Measurements from ENCODE around the gene NRP1.

The NRP1 gene

GRCh38 chr10:33243703-33244102, 90.8 kb downstream of the NRP1 start:
- ATAC-seq (ENCODE audit: low read depth): no peak
- no peak for TF ChIP-seq CTCF (IDR thresholded peaks at IDR 0.05; ENCODE audit: poor library complexity, severe bottlenecking)
- H3K36me3 ChIP-seq (ENCODE audit: low read depth): peaks cover 78% of the 10 kb centered on the region
- no peaks in the 10 kb centered on the region for H3K9me3 ChIP-seq (ENCODE audit: severe bottlenecking)
- H3K27me3 ChIP-seq (ENCODE audit: insufficient read depth, poor library complexity, severe bottlenecking): no peaks in the 10 kb centered on the region
- no peak overlapping the region for H3K4me3 ChIP-seq (ENCODE audit: severe bottlenecking)
- H3K27ac ChIP-seq (ENCODE audit: poor library complexity, severe bottlenecking): no peak overlapping the region
- H3K4me1 ChIP-seq (ENCODE audit: insufficient read depth, poor library complexity, severe bottlenecking): peaks cover 18% of the 10 kb centered on the region
- DNase-seq (ENCODE audit: low spot score): no peak

GRCh38 chr10:33242931-33243330, 91.5 kb downstream of the NRP1 start:
- no peak for TF ChIP-seq CTCF (IDR thresholded peaks at IDR 0.05; ENCODE audit: poor library complexity, severe bottlenecking)
- Histone ChIP-seq H3K4me3 (ENCODE audit: severe bottlenecking) (no peak overlapping the region), H3K27me3 (ENCODE audit: insufficient read depth, poor library complexity, severe bottlenecking) (no peaks in the 10 kb centered on the region), H3K4me1 (ENCODE audit: insufficient read depth, poor library complexity, severe bottlenecking) (peaks cover 18% of the 10 kb centered on the region), H3K36me3 (ENCODE audit: low read depth) (peaks cover 72% of the 10 kb centered on the region), H3K27ac (ENCODE audit: poor library complexity, severe bottlenecking) (no peak overlapping the region), H3K9me3 (ENCODE audit: severe bottlenecking) (no peaks in the 10 kb centered on the region)
- ATAC-seq (ENCODE audit: low read depth) (no peak), DNase-seq (ENCODE audit: low spot score) (no peak)

GRCh38 chr10:33241351-33241750, 93.1 kb downstream of the NRP1 start:
- DNase-seq (ENCODE audit: low spot score) (no peak), ATAC-seq (ENCODE audit: low read depth) (no peak)
- Histone ChIP-seq H3K4me1 (ENCODE audit: insufficient read depth, poor library complexity, severe bottlenecking) (peaks cover 23% of the 10 kb centered on the region), H3K27me3 (ENCODE audit: insufficient read depth, poor library complexity, severe bottlenecking) (no peaks in the 10 kb centered on the region), H3K9me3 (ENCODE audit: severe bottlenecking) (no peaks in the 10 kb centered on the region), H3K4me3 (ENCODE audit: severe bottlenecking) (no peak overlapping the region), H3K36me3 (ENCODE audit: low read depth) (peaks cover 65% of the 10 kb centered on the region), H3K27ac (ENCODE audit: poor library complexity, severe bottlenecking) (no peak overlapping the region)
- no peak for TF ChIP-seq CTCF (IDR thresholded peaks at IDR 0.05; ENCODE audit: poor library complexity, severe bottlenecking)

GRCh38 chr10:33240931-33241330, 93.5 kb downstream of the NRP1 start:
- peaks cover 23% of the 10 kb centered on the region for H3K4me1 ChIP-seq (ENCODE audit: insufficient read depth, poor library complexity, severe bottlenecking)
- H3K9me3 ChIP-seq (ENCODE audit: severe bottlenecking): no peaks in the 10 kb centered on the region
- no peak overlapping the region for H3K4me3 ChIP-seq (ENCODE audit: severe bottlenecking)
- peak overlapping the region; percentile 96 for H3K27ac ChIP-seq (ENCODE audit: poor library complexity, severe bottlenecking)
- DNase-seq (ENCODE audit: low spot score) (no peak), ATAC-seq (ENCODE audit: low read depth) (no peak)
- TF ChIP-seq CTCF (IDR thresholded peaks at IDR 0.05; ENCODE audit: poor library complexity, severe bottlenecking): no peak
- H3K36me3 ChIP-seq (ENCODE audit: low read depth): peaks cover 69% of the 10 kb centered on the region
- no peaks in the 10 kb centered on the region for H3K27me3 ChIP-seq (ENCODE audit: insufficient read depth, poor library complexity, severe bottlenecking)

GRCh38 chr10:33240258-33240657, 94.2 kb downstream of the NRP1 start:
- Histone ChIP-seq H3K4me3 (ENCODE audit: severe bottlenecking) (no peak overlapping the region), H3K36me3 (ENCODE audit: low read depth) (peaks cover 71% of the 10 kb centered on the region), H3K4me1 (ENCODE audit: insufficient read depth, poor library complexity, severe bottlenecking) (peaks cover 23% of the 10 kb centered on the region), H3K9me3 (ENCODE audit: severe bottlenecking) (no peaks in the 10 kb centered on the region), H3K27me3 (ENCODE audit: insufficient read depth, poor library complexity, severe bottlenecking) (no peaks in the 10 kb centered on the region), H3K27ac (ENCODE audit: poor library complexity, severe bottlenecking) (peak overlapping the region; percentile 96)
- no peak for ATAC-seq (ENCODE audit: low read depth)
- TF ChIP-seq CTCF (IDR thresholded peaks at IDR 0.05; ENCODE audit: poor library complexity, severe bottlenecking): no peak
- no peak for DNase-seq (ENCODE audit: low spot score)
